Activated CD8-positive, alpha-beta memory T cell treated with anti-CD3 and anti-CD28 coated beads for 24 hours (primary cell): ENCODE measurements around the gene ZNF764.

Experiments used
- DNase-seq: peaks from one replicate; pipeline ENCODE4 v3.0.0-alpha.2; 2020

The ZNF764 gene

DNA sequence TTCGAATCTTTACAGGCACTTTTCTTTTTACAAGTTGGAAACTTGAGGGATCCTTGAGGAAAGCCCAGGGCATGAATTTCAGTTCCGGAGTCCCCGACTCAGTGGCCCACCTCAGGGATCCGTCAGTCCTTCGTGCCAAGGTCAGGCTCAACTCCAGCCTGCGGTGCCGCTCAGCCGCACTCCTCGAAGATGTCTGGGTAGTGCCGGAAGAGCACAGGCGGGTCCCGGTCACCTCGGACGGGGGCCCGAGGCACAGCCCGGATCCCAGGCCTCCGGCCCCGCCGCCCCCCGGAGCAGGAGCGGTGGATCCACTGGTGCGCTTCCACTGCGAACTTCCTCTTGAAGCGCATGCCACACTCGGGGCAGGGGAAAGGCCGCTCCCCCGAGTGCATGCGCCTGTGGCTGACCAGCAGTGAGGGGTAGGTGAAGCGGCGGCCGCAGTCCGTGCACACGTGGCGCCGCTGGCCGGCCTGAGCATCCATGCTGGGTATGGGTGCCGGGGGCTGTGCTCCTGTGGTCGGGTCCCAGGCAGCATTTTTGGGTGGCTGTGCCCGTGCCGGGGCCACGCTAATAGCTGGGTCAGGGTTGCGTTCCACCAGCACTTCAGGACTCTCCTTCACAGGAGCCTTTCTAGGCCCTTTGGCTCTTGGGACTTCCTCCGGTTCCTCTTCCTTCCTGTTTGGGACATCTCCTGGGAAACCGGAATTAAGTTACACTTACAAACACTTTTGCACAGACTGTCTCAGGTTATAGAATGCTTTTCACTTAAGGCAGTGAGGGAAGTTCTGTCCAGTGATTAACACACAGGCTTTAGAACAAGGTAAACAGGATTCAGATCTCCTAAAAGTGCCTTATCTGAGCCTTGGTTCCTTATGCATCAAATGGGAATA is 11.8 kb upstream of the ZNF764 start:
- no peak for DNase-seq

DNA sequence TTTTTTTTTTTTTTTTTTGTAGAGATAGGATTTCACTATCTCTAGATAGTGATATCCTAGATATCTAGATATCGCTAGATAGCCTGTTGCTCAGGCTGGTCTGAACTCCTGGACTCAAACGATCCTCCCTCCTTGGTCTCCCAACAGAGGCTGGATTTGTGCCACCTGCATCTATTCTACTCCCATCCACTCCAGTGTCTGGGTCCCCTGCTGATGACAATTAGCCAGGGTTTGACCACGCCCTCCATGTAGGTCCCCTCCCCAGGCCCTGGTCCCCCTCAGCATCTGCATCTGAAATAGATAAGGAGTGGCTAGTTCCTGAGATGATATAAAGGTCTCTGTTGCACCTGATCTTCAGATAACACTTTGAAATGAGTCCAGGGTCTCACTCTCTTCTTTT is 11.1 kb upstream of the ZNF764 start:
- DNase-seq, result no peak

DNA sequence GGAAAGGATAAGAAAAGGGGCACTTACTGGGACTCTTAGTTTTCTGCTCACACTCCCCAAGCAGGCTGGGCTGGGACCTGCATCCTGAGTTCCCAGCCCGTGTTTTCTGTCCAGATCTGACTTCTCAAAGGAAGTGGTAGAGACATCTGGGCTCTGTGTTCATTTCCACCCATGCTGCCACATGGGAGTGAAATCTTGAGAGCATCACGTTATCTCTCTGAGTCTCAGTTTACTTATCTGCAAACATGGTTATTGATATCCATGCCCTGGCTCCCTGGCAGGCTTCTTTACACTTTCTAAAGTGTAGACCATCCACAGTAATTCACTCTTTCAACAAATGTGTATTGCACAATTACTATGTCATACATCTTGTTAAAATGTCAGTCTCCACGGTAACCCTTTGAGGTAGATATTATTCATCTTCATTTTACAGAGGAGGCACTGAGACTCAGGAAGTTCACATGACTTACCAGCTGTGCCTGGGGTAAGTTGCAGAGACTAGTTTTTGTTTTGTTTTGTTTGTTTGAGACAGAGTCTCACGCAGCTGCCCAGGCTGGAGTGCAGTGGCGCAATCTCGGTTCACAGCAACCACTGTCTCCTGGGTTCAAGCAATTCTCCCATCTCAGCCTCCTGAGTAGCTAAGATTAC is 9.9 kb upstream of the ZNF764 start:
- no peak for DNase-seq

DNA sequence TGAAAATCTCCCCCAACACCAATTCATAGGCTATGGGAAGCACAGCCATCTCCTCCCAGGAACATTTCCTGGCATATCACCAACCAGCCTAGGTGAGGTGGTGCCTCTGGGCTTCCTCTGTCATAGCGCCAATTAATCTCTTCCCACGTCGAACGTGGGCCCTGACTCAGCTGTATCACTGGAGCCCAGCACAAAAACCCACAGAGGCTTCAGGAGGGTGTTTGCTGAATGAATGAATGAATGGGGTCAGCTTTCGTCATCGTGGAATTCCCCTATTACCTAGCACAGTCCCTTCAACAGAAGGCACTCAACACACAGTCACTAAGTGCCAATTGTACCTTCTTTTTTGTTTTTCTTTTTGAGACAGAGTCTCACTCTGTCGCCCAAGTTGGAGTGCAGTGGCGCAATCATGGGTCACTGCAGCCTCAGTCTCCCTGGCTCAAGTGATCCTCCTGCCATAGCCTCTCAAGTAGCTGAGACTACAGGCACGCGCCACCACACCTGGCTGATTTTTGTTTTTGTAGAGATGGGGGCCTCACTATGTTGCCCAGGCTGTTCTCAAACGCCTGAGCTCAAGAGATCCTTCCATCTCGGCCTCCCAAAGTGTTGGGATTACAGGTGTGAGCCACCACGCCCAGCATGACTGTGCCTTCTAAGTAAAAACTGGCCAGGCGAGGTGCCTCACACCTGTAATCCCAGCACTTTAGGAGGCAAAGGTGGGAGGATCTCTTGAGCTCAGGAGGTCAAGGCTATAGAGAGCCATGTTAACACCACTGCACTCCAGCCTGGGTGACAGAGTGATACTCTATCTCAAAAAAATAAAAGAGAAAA is 9.2 kb upstream of the ZNF764 start:
- DNase-seq, result peak; percentile 70

DNA sequence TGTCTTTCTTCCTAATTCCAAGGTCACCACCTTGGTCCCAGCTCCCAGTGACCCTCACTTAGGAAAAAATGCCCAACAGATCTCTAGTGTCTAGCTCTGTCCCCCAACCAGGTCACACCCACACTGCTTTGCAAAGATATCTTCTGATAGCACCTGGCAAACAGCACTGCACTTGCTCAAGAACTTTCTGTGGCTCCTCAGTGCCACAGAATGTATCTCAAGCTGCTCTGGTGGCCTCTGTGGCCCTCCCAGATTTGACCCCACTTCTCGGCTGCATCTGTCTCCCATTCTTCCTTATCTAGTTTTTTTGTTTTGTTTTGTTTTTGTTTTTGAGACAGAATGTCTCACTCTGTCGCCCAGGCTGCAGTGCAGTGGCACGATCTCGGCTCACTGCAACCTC is 8.4 kb upstream of the ZNF764 start:
- no peak for DNase-seq

DNA sequence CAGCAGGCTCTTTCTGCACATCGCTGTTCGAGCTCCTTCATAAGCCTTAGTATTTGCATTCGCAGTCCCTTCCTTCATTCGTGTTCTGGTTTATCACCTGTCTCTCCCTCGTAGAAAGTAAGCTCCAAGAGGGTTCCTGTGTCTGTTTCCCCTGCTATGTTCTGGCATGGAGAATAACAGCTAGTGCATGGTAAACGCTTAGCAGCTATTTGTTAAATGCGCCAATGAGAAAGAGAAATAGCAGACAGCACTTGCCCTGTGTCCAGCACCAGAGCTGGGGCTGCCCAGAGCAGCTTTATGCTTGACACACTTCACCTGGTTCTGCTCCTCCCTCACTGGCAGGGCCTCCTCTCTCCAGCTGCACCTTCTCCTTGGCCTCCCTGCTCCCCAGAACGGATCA is 7.8 kb upstream of the ZNF764 start:
- no peak for DNase-seq

DNA sequence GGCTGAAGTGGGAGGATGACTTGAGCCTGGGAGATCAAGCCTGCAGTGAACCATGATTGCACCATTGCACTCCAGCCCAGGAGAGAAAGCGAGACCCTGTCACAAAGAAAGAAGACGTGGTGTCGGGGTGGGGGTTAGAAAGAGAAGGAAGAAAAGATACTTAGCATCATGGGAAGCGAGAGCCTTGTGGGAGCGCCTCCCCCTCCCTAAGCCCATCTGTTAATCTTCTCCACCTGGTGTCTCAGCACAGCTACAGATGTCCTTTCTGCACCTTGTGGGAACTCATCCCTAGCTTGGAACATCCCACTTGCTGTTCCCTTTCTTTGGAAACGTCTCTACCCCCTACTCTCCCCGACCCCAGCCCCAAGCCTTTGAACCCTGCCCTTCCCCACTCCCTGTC is 7.4 kb upstream of the ZNF764 start:
- no peak for DNase-seq

DNA sequence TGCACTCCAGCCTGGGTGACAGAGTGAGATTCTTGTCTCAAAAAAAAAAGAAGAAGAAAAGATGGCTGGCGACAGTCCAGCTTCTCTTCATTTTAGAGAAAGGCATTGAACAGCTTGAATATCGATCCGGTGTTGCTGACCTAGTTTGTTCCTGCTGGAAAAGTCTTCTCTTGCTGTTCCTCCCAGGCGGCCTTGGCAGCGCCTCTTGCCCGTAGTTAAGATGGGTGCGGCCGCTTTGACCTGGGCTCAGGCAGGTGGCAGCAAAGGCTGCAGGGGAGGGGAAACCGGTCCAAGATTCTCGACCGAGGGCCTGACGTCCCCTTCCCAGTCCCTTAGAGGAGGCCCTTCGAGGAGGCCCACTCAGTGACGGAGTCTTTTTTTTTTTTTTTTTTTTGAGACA is 3.8 kb upstream of the ZNF764 start:
- DNase-seq, result no peak

DNA sequence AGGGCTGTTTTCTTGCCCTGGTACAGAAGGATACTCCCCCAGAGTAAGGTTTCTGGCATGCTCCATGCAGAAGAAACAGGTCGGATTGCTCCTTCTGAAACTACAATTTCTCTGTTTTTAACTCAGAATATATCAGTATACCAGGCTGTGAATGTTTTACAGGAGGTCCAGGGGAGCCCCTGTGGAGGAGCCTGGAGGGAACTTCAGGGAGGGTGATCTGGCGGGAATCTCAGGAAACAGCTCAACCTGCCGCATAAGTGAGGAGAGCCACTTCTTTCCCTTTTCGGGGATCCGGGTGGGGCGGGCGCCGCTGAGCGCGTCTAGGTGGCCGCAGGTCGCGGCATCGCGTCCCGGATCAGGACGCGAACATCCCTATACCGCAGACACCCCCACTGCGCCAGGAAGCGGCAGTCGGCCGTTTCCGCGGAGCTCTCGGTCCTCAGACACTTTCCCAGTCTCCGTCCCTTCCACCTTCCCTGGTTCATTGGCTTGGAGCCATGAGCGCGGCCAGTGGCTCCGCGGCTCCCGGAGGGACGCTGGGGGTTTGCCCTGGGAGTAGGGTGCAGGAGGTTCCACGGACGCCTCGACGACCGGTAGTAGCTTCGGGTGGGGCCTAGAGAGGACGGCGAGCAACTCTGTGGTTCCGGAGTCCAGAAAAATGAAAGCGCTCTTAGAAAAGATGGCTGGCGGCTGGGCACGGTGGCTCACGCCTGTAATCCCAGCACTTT is 3.1 kb upstream of the ZNF764 start:
- peak; percentile 71 for DNase-seq

DNA sequence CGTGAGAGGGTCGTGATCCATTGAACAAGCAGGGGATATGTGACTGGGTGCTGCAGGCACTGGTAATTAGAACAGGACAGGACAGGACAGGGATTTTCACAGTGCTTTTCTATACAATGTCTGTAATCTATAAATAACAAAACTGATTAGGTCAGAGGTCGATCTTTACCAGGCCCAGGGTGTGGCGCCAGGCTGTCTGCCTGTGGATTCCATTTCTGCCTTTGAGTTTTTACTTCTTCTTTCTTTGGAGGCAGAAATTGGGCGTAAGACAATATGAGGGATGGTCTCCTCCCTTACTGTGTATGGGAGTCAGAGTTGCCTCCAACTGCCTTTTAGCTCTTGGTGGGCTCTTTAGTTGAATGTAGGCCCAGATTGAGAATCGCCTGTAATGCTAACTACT is 1.5 kb upstream of the ZNF764 start:
- DNase-seq, result no peak

DNA sequence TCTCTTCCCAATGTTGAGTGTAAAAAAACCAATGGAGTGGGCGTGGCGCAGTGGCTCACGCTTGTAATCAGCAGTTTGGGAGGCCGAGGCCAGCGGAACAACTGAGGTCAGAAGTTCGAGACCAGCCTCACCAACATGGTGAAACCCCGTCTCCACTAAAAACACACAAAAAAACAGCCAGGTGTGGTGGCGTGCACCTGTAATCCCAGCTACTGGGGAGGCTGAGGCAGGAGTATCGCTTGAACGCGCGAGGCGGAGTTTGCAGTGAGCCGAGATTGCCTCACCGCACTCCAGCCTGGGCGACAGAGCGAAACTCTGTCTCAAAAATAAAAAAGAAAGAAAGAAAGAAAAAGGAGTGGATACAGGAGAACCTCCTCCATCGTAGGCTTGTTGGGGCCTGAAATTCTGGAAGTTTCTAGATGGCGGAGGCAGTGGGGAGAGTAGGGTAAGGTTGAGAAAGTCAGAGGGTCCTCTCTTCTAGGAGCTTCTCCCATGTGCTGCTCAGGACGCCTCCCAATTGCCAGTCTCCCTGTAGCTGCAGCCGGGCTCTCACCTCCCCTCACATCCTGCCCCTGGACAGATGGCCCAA is 709 bp upstream of the ZNF764 start:
- no peak for DNase-seq

DNA sequence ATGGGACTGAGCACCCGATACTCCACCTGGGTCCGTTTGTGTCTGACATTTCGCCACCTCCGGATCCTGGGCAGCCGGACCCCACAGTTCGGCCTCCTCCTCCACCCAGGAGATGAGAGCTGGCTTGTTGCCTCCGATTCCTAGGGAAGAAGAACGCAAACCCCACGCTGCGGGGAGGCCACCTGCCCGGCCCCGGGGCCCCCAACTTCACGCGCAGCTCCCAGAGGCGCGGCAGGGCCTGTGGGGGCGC is 542 bp downstream of the ZNF764 start:
- DNase-seq, result no peak

DNA sequence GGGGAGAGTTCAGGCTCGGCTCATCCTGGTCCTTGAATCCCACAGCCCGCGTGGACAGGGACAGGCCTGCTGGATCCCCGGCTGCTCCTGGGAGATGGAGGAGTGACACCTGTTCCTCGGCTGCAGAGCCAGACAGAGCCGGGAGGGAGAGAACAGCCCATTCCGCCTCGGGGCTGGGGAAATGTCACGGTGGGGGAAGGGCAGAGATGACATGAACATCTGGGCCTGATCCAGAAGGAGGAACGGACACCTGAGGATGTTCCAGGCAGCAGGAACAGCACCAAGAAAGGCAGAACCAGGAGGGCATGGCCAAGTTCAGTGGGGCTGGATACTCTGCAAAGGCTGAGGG is 2.1 kb downstream of the ZNF764 start:
- DNase-seq, result no peak

DNA sequence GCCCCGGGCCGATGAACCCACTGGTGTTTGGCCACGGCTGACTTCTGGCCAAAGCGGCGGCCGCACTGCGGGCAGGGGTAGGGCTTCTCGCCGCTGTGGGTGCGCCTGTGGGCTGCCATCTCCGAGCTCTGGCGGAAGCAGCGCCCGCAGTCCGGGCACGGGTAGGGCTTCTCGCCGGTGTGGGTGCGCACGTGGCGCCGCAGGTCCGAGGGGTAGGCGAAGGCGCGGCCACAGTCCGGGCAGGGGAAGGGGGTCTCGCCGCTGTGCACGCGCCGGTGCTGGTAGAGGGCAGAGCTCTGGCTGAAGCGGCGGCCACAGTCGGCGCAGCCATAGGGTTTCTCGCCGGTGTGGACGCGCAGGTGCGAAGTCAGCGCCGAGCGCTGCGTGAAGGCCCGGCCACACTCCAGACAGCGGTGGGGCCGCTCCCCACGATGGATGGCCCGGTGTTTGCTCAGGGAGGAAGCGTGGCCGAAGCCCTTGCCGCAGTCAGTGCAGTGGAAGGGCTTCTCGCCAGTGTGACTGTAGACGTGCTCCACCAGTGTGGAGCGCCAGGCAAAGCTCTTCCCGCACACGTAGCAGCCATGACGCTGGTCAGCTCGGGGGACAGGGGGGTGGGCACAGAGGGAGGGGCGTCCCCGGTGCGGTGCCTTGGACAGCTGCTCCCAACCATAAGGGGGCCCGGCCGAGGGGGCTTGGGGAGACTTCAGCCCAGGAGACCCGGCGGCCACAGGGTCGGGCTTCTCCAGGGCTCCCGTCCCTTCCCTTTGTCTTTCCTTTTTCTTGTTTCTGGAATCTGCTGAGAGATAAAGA is 2.7 kb downstream of the ZNF764 start:
- no peak for DNase-seq

DNA sequence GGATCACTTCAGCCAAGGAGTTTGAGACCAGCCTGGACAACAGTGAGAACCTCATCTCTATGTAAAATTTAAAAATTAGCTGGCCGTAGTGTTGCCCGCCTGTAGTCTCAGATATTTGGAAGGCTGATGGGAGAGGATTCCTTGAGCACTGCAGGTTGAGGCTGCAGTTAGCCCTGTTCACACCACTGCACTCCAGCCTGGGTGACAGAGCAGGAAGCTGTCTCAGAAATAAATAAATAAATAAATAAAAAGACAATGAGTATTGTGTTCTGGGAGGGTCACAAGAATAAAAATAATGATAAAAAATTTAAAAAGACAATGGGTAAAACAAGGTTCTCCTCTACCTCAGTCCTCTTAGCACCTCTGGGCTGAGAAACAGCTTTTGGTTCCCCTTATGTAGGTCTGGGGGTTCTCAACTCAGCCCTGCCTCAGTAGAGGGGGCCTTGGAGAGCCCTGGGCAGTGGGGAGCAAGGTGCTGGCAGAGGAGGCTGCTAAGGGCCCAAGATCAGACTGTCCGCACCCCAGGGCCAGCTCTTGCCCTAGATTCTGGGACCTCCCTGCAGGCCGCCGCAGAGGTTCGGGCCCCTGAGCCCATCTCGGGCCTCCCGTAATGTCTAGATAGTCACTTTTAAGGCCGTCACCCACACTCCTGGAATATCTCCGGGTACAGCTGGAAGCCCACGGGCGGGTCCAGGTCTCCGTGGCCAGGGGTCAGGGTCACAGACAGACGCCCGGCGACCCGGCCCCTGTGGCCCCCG is 3.4 kb downstream of the ZNF764 start:
- DNase-seq, result no peak

DNA sequence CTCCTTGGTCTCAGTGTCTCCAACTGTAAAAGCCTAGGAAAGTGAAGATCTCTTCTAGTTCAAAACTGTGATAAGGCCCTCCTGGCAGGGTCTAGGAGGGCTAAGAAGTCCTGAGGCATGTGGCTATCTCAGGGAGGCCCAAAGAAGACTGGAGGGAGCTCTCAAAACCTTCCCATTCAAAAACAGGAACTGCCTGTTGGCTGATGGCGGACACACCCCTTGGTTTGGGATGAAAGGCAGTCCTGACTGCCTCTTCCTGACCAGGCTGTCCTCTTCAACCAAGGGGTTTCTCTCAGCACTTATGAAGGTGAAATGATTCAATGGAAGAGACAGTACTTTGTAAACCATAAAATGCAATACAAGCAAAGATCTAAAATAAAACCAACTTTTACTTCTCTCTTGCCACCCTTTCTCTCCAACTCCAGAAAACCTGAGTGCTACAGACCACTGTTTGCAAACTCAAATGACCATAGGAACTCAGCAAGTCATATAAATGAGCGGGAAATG is 4.7 kb downstream of the ZNF764 start:
- no peak for DNase-seq

DNA sequence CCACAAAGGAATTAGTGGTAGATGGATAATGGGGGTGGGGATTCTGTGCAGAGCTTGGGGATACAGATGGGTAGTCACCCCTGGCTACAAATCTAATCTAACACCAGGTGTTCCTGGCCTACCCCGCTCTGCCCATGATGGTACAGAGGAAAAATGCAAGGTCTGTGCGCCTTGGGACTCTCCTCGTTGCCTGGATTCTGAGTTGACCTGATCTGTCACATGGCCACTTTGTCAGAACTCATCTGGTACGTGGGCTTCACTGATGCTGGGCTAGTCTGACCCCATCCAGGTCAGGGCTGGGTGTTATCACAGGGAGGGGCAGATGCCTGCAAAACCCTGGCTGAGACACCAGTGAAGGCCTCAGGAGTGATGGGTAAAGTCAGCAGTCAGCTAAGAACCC is 5.2 kb downstream of the ZNF764 start:
- DNase-seq, result no peak

DNA sequence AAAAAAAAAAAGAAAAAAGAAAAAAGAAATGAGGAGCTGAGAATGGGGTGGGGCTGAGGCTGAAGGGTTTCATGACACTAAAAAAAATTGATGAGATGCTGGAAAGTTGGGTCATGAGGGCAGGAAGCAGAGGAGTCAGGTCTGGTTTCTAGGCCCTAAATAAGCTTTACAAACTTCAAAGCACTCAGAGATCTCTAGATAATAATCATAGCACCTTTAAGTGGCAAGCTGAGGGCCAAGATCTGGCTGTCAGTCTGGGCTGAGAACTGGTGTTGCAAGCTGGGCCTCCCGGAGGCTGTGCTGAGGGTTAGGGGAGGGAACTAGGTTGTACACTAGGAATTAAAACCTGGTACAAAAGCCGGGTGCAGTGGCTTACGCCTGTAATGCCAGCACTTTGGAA is 6.4 kb downstream of the ZNF764 start:
- DNase-seq, result peak; percentile 80

DNA sequence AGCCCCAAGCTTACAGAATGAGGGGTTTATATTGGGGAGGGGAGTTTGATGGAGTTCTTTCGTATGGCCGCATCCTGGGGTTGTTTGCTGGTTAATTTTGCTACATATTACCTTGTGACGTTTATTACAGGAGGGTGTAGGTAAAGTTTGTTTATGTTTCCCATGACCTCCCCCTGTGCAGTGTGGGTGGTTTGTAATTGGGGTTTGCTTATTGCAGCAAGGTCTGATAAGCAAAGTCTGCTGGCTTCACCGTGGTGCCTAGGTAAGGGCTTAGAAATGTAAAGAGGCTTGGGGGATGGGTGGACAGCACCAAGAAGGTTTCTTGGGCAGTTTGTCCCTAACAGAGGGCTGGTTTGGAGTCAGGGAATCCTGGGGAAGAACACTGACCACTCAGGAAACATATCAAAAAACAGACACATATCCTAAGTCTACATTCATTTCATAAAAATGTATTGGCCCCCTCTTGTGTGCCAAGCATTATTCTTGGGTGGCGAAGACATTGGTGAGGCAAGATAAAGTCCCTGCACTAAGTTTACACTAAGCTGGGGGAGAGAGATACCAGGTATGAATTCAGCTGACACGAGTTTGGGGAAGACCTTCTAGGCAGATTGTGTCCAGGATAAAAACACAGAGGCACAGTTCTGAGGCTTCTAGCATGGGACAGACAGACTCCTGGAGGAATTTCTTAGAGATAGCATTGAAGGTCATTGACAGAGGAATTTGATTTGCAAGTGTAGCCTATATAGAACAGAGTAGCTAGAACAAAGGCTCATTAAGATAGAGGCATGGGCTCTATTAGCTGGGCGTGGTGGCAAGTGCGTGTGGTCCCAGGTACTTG is 9.5 kb downstream of the ZNF764 start:
- no peak for DNase-seq

DNA sequence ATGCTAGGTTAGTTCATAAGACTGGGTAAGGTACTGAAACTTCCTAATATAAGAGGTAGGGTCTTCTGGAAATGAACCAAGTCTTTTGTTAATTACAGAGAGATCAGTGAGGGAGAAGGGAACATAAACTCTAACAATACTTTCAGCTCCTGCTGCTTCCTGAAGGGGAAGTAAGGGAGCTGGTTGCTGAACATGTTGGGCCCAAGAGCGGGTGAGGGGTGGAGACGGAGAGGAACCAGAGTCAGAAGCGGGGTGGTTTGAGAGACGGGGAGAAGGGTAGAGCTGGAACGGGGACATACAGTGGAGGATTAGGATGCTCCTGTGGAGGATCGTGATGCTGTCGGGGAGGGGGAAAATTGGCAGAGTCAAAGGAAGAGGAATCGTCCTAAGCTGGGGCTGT is 12.1 kb downstream of the ZNF764 start:
- no peak for DNase-seq
